ENCODE data around the gene CCSER1. TPM values are rescaled to one million over a fixed set of nuclear protein-coding genes. Genes with fewer than 3 reads are reported as not detected.

Gene CCSER1
- total RNA-seq, 1 experiment from 2014 or later = 5.9 TPM

DNA sequence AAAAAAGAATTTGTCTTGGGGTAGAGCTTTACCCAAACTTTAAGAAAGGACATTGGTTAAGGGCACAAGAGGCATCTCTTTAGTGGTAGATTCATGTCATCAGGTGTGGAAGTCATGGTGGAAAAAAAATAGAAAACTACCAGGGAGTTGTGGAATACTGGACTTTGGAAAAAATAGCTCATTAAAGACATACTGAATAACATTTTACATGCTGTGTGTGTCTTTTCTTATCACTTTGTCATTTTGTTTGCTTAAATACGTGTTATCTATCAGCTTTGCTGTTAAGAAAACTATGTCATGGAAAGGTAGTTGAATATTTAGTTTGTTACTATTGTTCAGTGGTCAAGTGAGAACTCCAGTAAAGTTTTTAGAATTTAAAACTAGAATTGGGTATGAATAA lies 147.0 kb downstream of the CCSER1 start:
- H3K4me3 ChIP-seq = no peak overlapping the region
- no peaks in the 10 kb centered on the region for H3K36me3 ChIP-seq (ENCODE audit: low read depth)
- no TSS peak for BruUV-seq (replicated peaks)
- no peaks in the 10 kb centered on the region for H3K9me2 ChIP-seq (ENCODE audit: insufficient read depth)
- no peak for TF ChIP-seq EZH2 (IDR thresholded peaks at IDR 0.05; ENCODE audit: low read depth)
- TF ChIP-seq, protein P1, sequence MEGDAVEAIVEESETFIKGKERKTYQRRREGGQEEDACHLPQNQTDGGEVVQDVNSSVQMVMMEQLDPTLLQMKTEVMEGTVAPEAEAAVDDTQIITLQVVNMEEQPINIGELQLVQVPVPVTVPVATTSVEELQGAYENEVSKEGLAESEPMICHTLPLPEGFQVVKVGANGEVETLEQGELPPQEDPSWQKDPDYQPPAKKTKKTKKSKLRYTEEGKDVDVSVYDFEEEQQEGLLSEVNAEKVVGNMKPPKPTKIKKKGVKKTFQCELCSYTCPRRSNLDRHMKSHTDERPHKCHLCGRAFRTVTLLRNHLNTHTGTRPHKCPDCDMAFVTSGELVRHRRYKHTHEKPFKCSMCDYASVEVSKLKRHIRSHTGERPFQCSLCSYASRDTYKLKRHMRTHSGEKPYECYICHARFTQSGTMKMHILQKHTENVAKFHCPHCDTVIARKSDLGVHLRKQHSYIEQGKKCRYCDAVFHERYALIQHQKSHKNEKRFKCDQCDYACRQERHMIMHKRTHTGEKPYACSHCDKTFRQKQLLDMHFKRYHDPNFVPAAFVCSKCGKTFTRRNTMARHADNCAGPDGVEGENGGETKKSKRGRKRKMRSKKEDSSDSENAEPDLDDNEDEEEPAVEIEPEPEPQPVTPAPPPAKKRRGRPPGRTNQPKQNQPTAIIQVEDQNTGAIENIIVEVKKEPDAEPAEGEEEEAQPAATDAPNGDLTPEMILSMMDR (conservative IDR thresholded peaks at IDR 0.05) = no peak
- intact Hi-C loops (cut with micrococcal nuclease; ENCODE audit: unreplicated experiment) = no loop called here
- POLR2A ChIA-PET (ENCODE audit: unreplicated experiment) = no interaction called here
- H2AFZ ChIP-seq = no peak overlapping the region
- H3K4me2 ChIP-seq = no peak overlapping the region
- no peak for DNase-seq
- H3K79me2 ChIP-seq (ENCODE audit: low read depth) = no peaks in the 10 kb centered on the region
- no peaks in the 10 kb centered on the region for H3F3A ChIP-seq (ENCODE audit: insufficient read depth, low read depth)
- H3K9me3 ChIP-seq (ENCODE audit: insufficient read depth, low read depth) = no peaks in the 10 kb centered on the region
- H3K27me3 ChIP-seq (ENCODE audit: insufficient read depth, low read depth) = no peaks in the 10 kb centered on the region
- CTCF ChIA-PET = no interaction called here
- H3K4me1 ChIP-seq (replicated peaks; ENCODE audit: insufficient read depth) = no peaks in the 10 kb centered on the region
- no peak overlapping the region for H3K27ac ChIP-seq
- H4K20me1 ChIP-seq (ENCODE audit: insufficient read depth) = no peaks in the 10 kb centered on the region

DNA sequence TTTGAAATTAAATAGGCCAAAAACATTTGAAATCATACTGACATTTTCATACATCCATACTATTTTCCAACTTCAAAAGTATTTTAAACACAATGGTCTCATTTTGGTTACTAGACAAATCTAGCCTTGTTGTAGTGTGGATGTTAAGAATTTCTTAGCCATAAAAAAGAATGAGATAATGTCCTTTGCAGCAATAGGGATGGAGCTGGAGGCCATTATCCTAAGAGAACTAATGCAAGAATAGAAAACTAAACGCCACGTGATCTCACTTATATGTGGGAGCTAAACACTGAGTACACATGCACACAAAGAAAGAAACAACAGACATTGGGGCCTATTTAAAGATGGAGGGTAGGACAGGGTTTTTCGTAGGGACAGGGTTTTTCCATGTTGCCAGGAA lies 153.8 kb downstream of the CCSER1 start:
- intact Hi-C loops (cut with micrococcal nuclease; ENCODE audit: unreplicated experiment) = no loop called here

DNA sequence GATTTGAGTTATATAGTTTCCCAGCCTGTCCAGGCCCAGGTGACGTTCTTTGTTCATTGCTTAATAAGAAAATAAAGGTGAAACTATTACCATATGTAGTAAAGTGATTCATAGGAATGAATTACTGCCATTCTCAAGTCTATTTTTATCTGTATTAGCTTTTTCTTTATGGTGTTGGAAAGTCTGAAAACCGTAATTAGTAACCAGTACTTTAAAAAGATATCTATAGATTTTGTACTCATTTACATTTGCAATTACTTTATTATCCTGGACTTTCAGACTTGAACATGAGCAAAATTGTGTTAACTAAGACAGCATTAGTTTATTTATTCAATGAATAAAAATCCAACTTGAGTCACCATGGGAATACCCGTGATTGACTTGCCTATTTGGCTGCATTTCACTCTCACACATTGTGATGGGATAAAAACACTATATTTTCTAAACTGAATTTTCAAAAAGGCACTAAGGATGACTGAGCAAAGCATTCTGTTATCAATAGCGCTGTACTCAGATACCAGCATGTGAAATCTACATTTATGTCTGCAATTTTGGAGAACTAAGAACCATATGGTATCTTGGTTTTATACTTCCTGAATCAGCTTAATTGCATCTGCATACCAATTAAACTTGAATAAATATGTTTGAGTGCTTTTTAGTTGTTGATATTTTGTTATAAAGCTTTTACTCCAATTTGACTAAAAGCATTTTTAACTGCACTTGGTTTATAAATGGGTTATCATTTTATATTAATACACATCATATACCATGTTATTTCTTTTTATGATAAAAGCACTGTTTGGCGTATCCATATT lies 154.6 kb downstream of the CCSER1 start:
- no TSS peak for BruUV-seq (replicated peaks)
- CTCF ChIA-PET = no interaction called here
- H3F3A ChIP-seq (ENCODE audit: insufficient read depth, low read depth) = no peaks in the 10 kb centered on the region
- H3K4me2 ChIP-seq = no peak overlapping the region
- no peaks in the 10 kb centered on the region for H3K79me2 ChIP-seq (ENCODE audit: low read depth)
- H3K4me3 ChIP-seq = no peak overlapping the region
- no peaks in the 10 kb centered on the region for H3K36me3 ChIP-seq (ENCODE audit: low read depth)
- no peak for DNase-seq
- TF ChIP-seq, protein P1 (conservative IDR thresholded peaks at IDR 0.05) = no peak
- no peak for TF ChIP-seq EZH2 (IDR thresholded peaks at IDR 0.05; ENCODE audit: low read depth)
- no peaks in the 10 kb centered on the region for H3K27me3 ChIP-seq (ENCODE audit: insufficient read depth, low read depth)
- H3K9me2 ChIP-seq (ENCODE audit: insufficient read depth) = no peaks in the 10 kb centered on the region
- intact Hi-C loops (cut with micrococcal nuclease; ENCODE audit: unreplicated experiment) = no loop called here
- H3K27ac ChIP-seq = no peak overlapping the region
- POLR2A ChIA-PET (ENCODE audit: unreplicated experiment) = no interaction called here
- H3K9me3 ChIP-seq (ENCODE audit: insufficient read depth, low read depth) = no peaks in the 10 kb centered on the region
- no peak overlapping the region for H2AFZ ChIP-seq
- no peaks in the 10 kb centered on the region for H3K4me1 ChIP-seq (replicated peaks; ENCODE audit: insufficient read depth)
- H4K20me1 ChIP-seq (ENCODE audit: insufficient read depth) = no peaks in the 10 kb centered on the region

More for the DNA sequence above, 153.8 kb downstream of the CCSER1 start:
- TF ChIP-seq, protein P1 (conservative IDR thresholded peaks at IDR 0.05) = no peak
- TF ChIP-seq EZH2 (IDR thresholded peaks at IDR 0.05; ENCODE audit: low read depth) = no peak
- H3K9me3 ChIP-seq (ENCODE audit: insufficient read depth, low read depth) = no peaks in the 10 kb centered on the region
- no peaks in the 10 kb centered on the region for H3K9me2 ChIP-seq (ENCODE audit: insufficient read depth)
- no peaks in the 10 kb centered on the region for H3K79me2 ChIP-seq (ENCODE audit: low read depth)
- no peaks in the 10 kb centered on the region for H3F3A ChIP-seq (ENCODE audit: insufficient read depth, low read depth)
- CTCF ChIA-PET = no interaction called here
- H3K4me3 ChIP-seq = no peak overlapping the region
- H3K27me3 ChIP-seq (ENCODE audit: insufficient read depth, low read depth) = no peaks in the 10 kb centered on the region
- no peaks in the 10 kb centered on the region for H3K36me3 ChIP-seq (ENCODE audit: low read depth)
- no peak overlapping the region for H3K27ac ChIP-seq
- no peak overlapping the region for H2AFZ ChIP-seq
- no peaks in the 10 kb centered on the region for H3K4me1 ChIP-seq (replicated peaks; ENCODE audit: insufficient read depth)
- DNase-seq = no peak
- POLR2A ChIA-PET (ENCODE audit: unreplicated experiment) = no interaction called here
- BruUV-seq (replicated peaks) = no TSS peak
- H3K4me2 ChIP-seq = no peak overlapping the region
- no peaks in the 10 kb centered on the region for H4K20me1 ChIP-seq (ENCODE audit: insufficient read depth)

Data from PC-9 (cell line).